Hepatocyte (in vitro differentiated cells): Measurements from ENCODE around the gene PHF23. TPM values are rescaled to one million over a fixed set of nuclear protein-coding genes. Genes with fewer than 3 reads are reported as not detected.

Experiments used
- DNase-seq: peaks from one replicate; pipeline ENCODE4 v3.0.0-alpha.2; 2016; ENCODE audit warnings: low spot score
- H2AFZ ChIP-seq: fragments of 200-600 bp; sonication (generic); 2 replicates; pipeline ENCODE4 v1.6.0; 2016; ENCODE audit warnings: antibody characterized with exemption, mild to moderate bottlenecking
- H3K27ac ChIP-seq: fragments of 200-600 bp; sonication (generic); 2 replicates; pipeline ENCODE4 v1.5.1; 2016; ENCODE audit warnings: mild to moderate bottlenecking
- H3K27me3 ChIP-seq: fragments of 200-600 bp; sonication (generic); 2 replicates; pipeline ENCODE4 v1.6.1; 2016
- H3K36me3 ChIP-seq: fragments of 200-600 bp; sonication (generic); replicated peaks from 2 replicates; pipeline ENCODE4 v1.5.1; 2016; ENCODE audit warnings: low read depth; ENCODE audit not compliant: insufficient read depth
- H3K4me1 ChIP-seq: fragments of 200-600 bp; sonication (generic); 2 replicates; pipeline ENCODE4 v1.5.1; 2016; ENCODE audit warnings: mild to moderate bottlenecking, moderate library complexity; ENCODE audit not compliant: insufficient read depth
- H3K4me2 ChIP-seq: fragments of 200-600 bp; sonication (generic); 2 replicates; pipeline ENCODE4 v1.6.0; 2016
- H3K4me3 ChIP-seq: fragments of 200-600 bp; sonication (generic); 2 replicates; pipeline ENCODE4 v1.5.1; 2016; ENCODE audit warnings: mild to moderate bottlenecking
- H3K79me2 ChIP-seq: fragments of 200-600 bp; sonication (generic); 2 replicates; pipeline ENCODE4 v1.6.0; 2017; ENCODE audit warnings: mild to moderate bottlenecking
- H3K9me2 ChIP-seq: fragments of 200-600 bp; sonication (generic); replicated peaks from 2 replicates; pipeline ENCODE4 v1.6.0; 2017; ENCODE audit warnings: mild to moderate bottlenecking; ENCODE audit not compliant: insufficient read depth
- H3K9me3 ChIP-seq: fragments of 200-600 bp; sonication (generic); 2 replicates; pipeline ENCODE4 v1.5.1; 2016; ENCODE audit warnings: low read depth, mild to moderate bottlenecking
- H4K20me1 ChIP-seq: fragments of 200-600 bp; sonication (generic); 2 replicates; pipeline ENCODE4 v1.6.0; 2016; ENCODE audit warnings: mild to moderate bottlenecking; ENCODE audit not compliant: insufficient read depth, poor library complexity, severe bottlenecking
- EZH2 ChIP-seq: fragments of 200-600 bp; sonication (generic); IDR thresholded peaks from 2 replicates; pipeline ENCODE4 v1.6.1; 2016; ENCODE audit warnings: antibody characterized with exemption, mild to moderate bottlenecking, borderline replicate concordance
- EZH2phosphoT487 ChIP-seq: fragments of 200-600 bp; sonication (generic); IDR thresholded peaks from one replicate; pipeline ENCODE4 v1.6.1; 2018; ENCODE audit warnings: antibody characterized with exemption, mild to moderate bottlenecking, low read depth, moderate library complexity; ENCODE audit not compliant: unreplicated experiment, severe bottlenecking
- WGBS: methylation state at CpG from one replicate; pipeline ENCODE4 v1.1.6; 2016; ENCODE audit warnings: low lambda C conversion rate; ENCODE audit errors: missing lambda C conversion rate; 5-methylcytosine and 5-hydroxymethylcytosine counted together
- polyA plus RNA-seq: library from polyadenylated mRNA; unstranded; fragments of >200 nt; fragmentation: Nextera tagmentation; extraction: Ambion mirVana; gene quantifications from 2 replicates; pipeline ENCODE4 v1.2.1, GENCODE V29; 2016
- total RNA-seq: library from RNA; depleted of rRNA; stranded (reverse); fragments of >200 nt; gene quantifications from 2 replicates; pipeline ENCODE4 v1.2.3, GENCODE V29; 2014
- TF ChIP-seq, protein P1 (sequence below): fragments of 200-600 bp; sonication (generic); IDR thresholded peaks from 2 replicates; pipeline ENCODE4 v1.5.1; 2016; ENCODE audit warnings: antibody characterized with exemption, mild to moderate bottlenecking; ENCODE audit not compliant: poor library complexity

The PHF23 gene
- total and polyA plus RNA-seq, 2 experiments from 2014 or later, result 53.9 to 78.6 TPM

DNA sequence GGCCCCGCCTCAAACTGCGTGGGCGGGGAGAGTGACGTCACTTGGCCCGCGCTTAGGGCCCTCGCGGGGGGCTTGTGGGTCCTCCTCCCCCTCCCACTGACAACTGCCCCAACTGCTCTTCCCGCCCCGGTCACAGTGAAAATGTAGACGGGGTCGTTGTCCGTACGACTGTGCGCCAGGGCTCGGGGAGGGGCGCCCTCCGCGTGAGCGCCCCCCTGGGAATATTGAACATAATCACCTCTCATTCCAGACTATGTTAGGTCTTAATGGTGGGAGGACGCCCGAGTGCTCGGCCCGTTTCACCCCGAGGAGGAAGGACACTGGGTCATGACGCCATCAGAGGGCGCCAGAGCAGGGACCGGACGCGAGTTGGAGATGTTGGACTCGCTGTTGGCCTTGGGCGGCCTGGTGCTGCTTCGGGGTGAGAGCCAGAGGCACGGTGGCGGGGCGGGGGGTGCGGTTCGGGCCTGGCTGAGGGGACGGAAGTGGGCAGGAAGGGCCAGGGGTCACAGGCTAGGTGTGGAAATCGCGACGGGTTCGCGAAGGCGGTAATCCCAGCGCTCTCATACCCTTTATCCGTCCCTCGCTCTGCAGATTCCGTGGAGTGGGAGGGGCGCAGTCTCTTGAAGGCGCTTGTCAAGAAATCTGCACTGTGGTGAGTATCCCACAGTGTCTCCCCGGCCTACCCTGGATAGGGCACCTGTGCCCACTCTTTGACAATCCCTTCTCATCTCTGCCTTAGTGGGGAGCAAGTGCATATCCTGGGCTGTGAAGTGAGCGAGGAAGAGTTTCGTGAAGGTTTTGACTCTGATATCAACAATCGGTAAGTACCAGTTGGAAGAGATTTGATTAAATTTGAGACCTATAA lies 13.2 kb upstream of the PHF23 start, which contains the start of gene ELP5:
ELP5 (plus strand) TSS at position 40 of the 868 bp plus-strand sequence; CDS start at position 376, 336 bp downstream.
- Histone ChIP-seq H3K9me3 (no peaks in the 10 kb centered on the region), H3K4me3 (peak within 1 kb of the TSS; percentile 91), H2AFZ (peak within 1 kb of the TSS; percentile 94), H3K27me3 (no peaks in the 10 kb centered on the region), H3K79me2 (peaks cover 86% of the 10 kb centered on the region), H3K4me2 (peak within 1 kb of the TSS; percentile 92), H3K9me2 (no peaks in the 10 kb centered on the region), H3K27ac (peak within 1 kb of the TSS; percentile 98), H4K20me1 (peaks cover 7% of the 10 kb centered on the region), H3K36me3 (no peaks in the 10 kb centered on the region), H3K4me1 (peaks cover 15% of the 10 kb centered on the region)
- WGBS, result 3% methylated on average over 38 of the region's 55 CpGs
- peak; percentile 95 for DNase-seq
- TF ChIP-seq, protein P1, sequence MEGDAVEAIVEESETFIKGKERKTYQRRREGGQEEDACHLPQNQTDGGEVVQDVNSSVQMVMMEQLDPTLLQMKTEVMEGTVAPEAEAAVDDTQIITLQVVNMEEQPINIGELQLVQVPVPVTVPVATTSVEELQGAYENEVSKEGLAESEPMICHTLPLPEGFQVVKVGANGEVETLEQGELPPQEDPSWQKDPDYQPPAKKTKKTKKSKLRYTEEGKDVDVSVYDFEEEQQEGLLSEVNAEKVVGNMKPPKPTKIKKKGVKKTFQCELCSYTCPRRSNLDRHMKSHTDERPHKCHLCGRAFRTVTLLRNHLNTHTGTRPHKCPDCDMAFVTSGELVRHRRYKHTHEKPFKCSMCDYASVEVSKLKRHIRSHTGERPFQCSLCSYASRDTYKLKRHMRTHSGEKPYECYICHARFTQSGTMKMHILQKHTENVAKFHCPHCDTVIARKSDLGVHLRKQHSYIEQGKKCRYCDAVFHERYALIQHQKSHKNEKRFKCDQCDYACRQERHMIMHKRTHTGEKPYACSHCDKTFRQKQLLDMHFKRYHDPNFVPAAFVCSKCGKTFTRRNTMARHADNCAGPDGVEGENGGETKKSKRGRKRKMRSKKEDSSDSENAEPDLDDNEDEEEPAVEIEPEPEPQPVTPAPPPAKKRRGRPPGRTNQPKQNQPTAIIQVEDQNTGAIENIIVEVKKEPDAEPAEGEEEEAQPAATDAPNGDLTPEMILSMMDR, result peak; percentile 46
- no peak for TF ChIP-seq EZH2

DNA sequence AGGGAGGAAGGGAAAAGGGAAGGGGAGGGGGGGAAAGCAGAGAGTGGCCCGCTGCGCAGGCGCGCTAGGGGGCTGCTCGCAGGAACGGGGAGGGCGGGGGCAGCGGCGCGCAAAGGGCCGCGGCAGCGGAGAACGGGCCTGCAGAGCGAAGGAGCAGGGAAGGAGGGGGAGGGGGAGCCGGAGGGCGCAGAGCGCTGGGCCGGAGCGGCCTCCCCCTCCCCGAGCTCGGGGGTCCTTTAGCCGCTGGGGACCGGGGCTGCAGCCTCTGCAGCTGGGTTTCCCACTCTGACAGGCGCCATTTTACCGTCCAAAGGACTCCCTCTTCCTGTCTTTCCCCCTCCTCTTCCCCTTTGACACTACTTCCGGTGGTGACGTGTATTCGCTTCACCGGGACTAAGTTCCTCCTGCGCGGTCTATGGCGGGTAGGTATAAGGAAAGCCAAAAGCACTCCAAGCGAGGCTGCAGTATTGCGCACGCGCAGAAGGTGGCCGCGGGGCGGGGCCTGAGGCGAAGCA lies 12.5 kb upstream of the PHF23 start, which contains the start of gene CTDNEP1:
CTDNEP1 (minus strand) TSS at position 74 of the 515 bp plus-strand sequence. CDS start 438 bp downstream, outside the sequence.
- peak within 1 kb of the TSS; percentile 98 for H3K27ac ChIP-seq
- H4K20me1 ChIP-seq, result peaks cover 7% of the 10 kb centered on the region
- TF ChIP-seq, protein P1, result no peak
- no peak for TF ChIP-seq EZH2
- TF ChIP-seq EZH2phosphoT487, result no peak
- no peaks in the 10 kb centered on the region for H3K9me2 ChIP-seq
- H3K4me1 ChIP-seq, result peaks cover 15% of the 10 kb centered on the region
- peak within 1 kb of the TSS; percentile 91 for H3K4me3 ChIP-seq
- no peaks in the 10 kb centered on the region for H3K36me3 ChIP-seq
- H3K27me3 ChIP-seq, result no peaks in the 10 kb centered on the region
- H3K4me2 ChIP-seq, result peak within 1 kb of the TSS; percentile 92
- WGBS, result under 1% methylated on average over 18 of the region's 41 CpGs
- no peaks in the 10 kb centered on the region for H3K9me3 ChIP-seq
- peak; percentile 99 for DNase-seq
- H3K79me2 ChIP-seq, result peaks cover 86% of the 10 kb centered on the region
- peak within 1 kb of the TSS; percentile 94 for H2AFZ ChIP-seq

DNA sequence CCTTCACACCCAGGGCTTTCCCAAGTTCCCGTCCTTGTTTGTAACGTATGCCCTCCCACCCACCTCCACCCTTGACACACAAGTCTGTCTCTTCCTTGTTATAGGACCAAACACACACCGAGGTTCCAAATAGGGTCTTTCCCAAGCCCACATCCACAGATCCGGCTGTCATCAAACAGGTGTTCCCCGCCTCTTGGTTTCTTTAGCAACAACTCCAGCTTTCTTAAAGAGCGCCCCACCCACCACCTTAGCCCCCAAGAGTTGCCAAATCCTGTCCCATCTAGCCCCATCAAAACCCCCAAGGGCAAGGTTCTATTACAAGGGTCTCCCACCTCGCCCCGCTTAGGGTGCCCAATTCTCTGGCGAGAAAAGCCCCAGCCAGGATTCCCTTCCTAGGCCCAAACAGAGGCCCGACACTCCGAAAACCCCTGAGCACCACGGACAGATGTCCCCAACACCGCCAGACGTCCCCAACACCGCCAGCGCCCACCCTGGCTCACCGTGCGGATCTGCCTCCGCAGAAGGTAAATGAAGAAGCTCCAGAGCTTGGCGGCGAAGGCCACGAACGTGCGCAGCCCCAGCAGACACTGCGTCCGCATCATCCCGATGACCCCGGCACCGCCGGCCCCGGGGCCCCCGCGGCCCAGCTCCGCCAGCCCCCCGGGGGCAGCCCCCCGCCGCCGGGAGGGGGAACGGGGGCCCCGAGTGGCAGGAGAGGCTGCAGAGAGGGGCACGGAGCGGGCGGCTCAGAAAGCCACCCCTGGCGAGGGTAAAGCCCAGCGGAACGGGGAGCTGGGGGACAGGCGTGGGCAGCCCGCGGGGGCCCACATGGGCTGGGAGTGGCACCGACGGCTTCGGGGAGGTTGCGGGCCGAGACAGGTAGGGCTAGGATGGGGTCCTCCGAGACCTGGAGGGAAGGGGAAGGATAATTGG lies 11.7 kb upstream of the PHF23 start:
- peak overlapping the region; percentile 91 for H3K4me3 ChIP-seq
- no peaks in the 10 kb centered on the region for H3K27me3 ChIP-seq
- H3K36me3 ChIP-seq, result no peaks in the 10 kb centered on the region
- peak overlapping the region; percentile 92 for H3K4me2 ChIP-seq
- DNase-seq, result peak; percentile 35
- WGBS, result under 1% methylated on average over 26 of the region's 55 CpGs
- H3K4me1 ChIP-seq, result peaks cover 15% of the 10 kb centered on the region
- H3K27ac ChIP-seq, result peak overlapping the region; percentile 94
- TF ChIP-seq EZH2 (no peak), EZH2phosphoT487 (no peak)
- TF ChIP-seq, protein P1, result no peak
- no peaks in the 10 kb centered on the region for H3K9me2 ChIP-seq
- H3K79me2 ChIP-seq, result peaks cover 87% of the 10 kb centered on the region
- peak overlapping the region; percentile 94 for H2AFZ ChIP-seq
- peaks cover 7% of the 10 kb centered on the region for H4K20me1 ChIP-seq
- H3K9me3 ChIP-seq, result no peaks in the 10 kb centered on the region
